ENCODE measurements around the gene TUBB4B. TPM values are rescaled to one million over a fixed set of nuclear protein-coding genes. Genes with fewer than 3 reads are reported as not detected.

Gene TUBB4B
- polyA plus RNA-seq, 1 donor, result 402 TPM

GRCh38 chr9:137245450-137246421 is 4.6 kb downstream of the TUBB4B start:
- no peak overlapping the region for H3K4me3 ChIP-seq (ENCODE audit: low read length)
- no peak overlapping the region for H3K27ac ChIP-seq (ENCODE audit: low read length)
- peaks cover 24% of the 10 kb centered on the region for H3K36me3 ChIP-seq (ENCODE audit: control insufficient read depth, insufficient read depth, low read length)
- no peaks in the 10 kb centered on the region for H3K9me3 ChIP-seq (ENCODE audit: control insufficient read depth, low read depth, low read length)
- DNase-seq, result no peak
- no peaks in the 10 kb centered on the region for H3K27me3 ChIP-seq (ENCODE audit: control insufficient read depth, insufficient read depth, low read length)
- no CpG with 5 or more reads among the region's 25 CpGs for WGBS (ENCODE audit: insufficient coverage, low lambda C conversion rate)
- peaks cover 27% of the 10 kb centered on the region for H3K4me1 ChIP-seq (ENCODE audit: control insufficient read depth, insufficient read depth, low read length)

- Histone ChIP-seq H3K4me1 (ENCODE audit: control insufficient read depth, insufficient read depth, low read length) (peaks cover 32% of the 10 kb centered on the region), H3K27ac (ENCODE audit: low read length) (no peak overlapping the region), H3K27me3 (ENCODE audit: control insufficient read depth, insufficient read depth, low read length) (no peaks in the 10 kb centered on the region), H3K9me3 (ENCODE audit: control insufficient read depth, low read depth, low read length) (no peaks in the 10 kb centered on the region), H3K4me3 (ENCODE audit: low read length) (no peak overlapping the region), H3K36me3 (ENCODE audit: control insufficient read depth, insufficient read depth, low read length) (peaks cover 18% of the 10 kb centered on the region)
- no peak for DNase-seq
- 100% methylated on average over 1 of the region's 20 CpGs for WGBS (ENCODE audit: insufficient coverage, low lambda C conversion rate)
These were observed 6.2 kb downstream of the TUBB4B start for GRCh38 chr9:137247135-137247915.

- Histone ChIP-seq H3K9me3 (ENCODE audit: control insufficient read depth, low read depth, low read length) (no peaks in the 10 kb centered on the region), H3K4me1 (ENCODE audit: control insufficient read depth, insufficient read depth, low read length) (peaks cover 33% of the 10 kb centered on the region), H3K27ac (ENCODE audit: low read length) (no peak overlapping the region), H3K4me3 (ENCODE audit: low read length) (no peak overlapping the region), H3K27me3 (ENCODE audit: control insufficient read depth, insufficient read depth, low read length) (no peaks in the 10 kb centered on the region), H3K36me3 (ENCODE audit: control insufficient read depth, insufficient read depth, low read length) (peaks cover 13% of the 10 kb centered on the region)
- WGBS (ENCODE audit: insufficient coverage, low lambda C conversion rate), result no CpG with 5 or more reads among the region's 6 CpGs
- no peak for DNase-seq
These were observed 6.8 kb downstream of the TUBB4B start for GRCh38 chr9:137247916-137248175.

GRCh38 chr9:137250329-137251193 is 9.5 kb downstream of the TUBB4B start:
- no peaks in the 10 kb centered on the region for H3K27me3 ChIP-seq (ENCODE audit: control insufficient read depth, insufficient read depth, low read length)
- no peaks in the 10 kb centered on the region for H3K36me3 ChIP-seq (ENCODE audit: control insufficient read depth, insufficient read depth, low read length)
- peaks cover 25% of the 10 kb centered on the region for H3K4me1 ChIP-seq (ENCODE audit: control insufficient read depth, insufficient read depth, low read length)
- no CpG with 5 or more reads among the region's 18 CpGs for WGBS (ENCODE audit: insufficient coverage, low lambda C conversion rate)
- H3K9me3 ChIP-seq (ENCODE audit: control insufficient read depth, low read depth, low read length), result no peaks in the 10 kb centered on the region
- H3K27ac ChIP-seq (ENCODE audit: low read length), result no peak overlapping the region
- no peak overlapping the region for H3K4me3 ChIP-seq (ENCODE audit: low read length)
- DNase-seq, result no peak

- no peak for DNase-seq
- no peak within 1 kb of the TSS for H3K4me3 ChIP-seq (ENCODE audit: low read length)
- no CpG with 5 or more reads among the region's 4 CpGs for WGBS (ENCODE audit: insufficient coverage, low lambda C conversion rate)
- H3K9me3 ChIP-seq (ENCODE audit: control insufficient read depth, low read depth, low read length), result no peaks in the 10 kb centered on the region
- H3K4me1 ChIP-seq (ENCODE audit: control insufficient read depth, insufficient read depth, low read length), result peaks cover 27% of the 10 kb centered on the region
- H3K36me3 ChIP-seq (ENCODE audit: control insufficient read depth, insufficient read depth, low read length), result no peaks in the 10 kb centered on the region
- H3K27ac ChIP-seq (ENCODE audit: low read length), result no peak within 1 kb of the TSS
- H3K27me3 ChIP-seq (ENCODE audit: control insufficient read depth, insufficient read depth, low read length), result no peaks in the 10 kb centered on the region
These were observed 10.0 kb downstream of the TUBB4B start, which contains the start of gene STPG3 for GRCh38 chr9:137251194-137251461. Gene STPG3 (plus strand): TSS chr9:137251286. CDS start chr9:137251287, 1 bp downstream.

- peaks cover 3% of the 10 kb centered on the region for H3K36me3 ChIP-seq (ENCODE audit: control insufficient read depth, insufficient read depth, low read length)
- no peaks in the 10 kb centered on the region for H3K27me3 ChIP-seq (ENCODE audit: control insufficient read depth, insufficient read depth, low read length)
- peaks cover 32% of the 10 kb centered on the region for H3K4me1 ChIP-seq (ENCODE audit: control insufficient read depth, insufficient read depth, low read length)
- no peak overlapping the region for H3K4me3 ChIP-seq (ENCODE audit: low read length)
- no peaks in the 10 kb centered on the region for H3K9me3 ChIP-seq (ENCODE audit: control insufficient read depth, low read depth, low read length)
- no CpG with 5 or more reads among the region's 22 CpGs for WGBS (ENCODE audit: insufficient coverage, low lambda C conversion rate)
- no peak for DNase-seq
- H3K27ac ChIP-seq (ENCODE audit: low read length), result no peak overlapping the region
These were observed 10.6 kb downstream of the TUBB4B start for GRCh38 chr9:137251490-137252268.

- DNase-seq, result peak; percentile 67 to 79
- peaks cover 9% of the 10 kb centered on the region for H3K36me3 ChIP-seq (ENCODE audit: control insufficient read depth, insufficient read depth, low read length)
- H3K9me3 ChIP-seq (ENCODE audit: control insufficient read depth, low read depth, low read length), result no peaks in the 10 kb centered on the region
- H3K27me3 ChIP-seq (ENCODE audit: control insufficient read depth, insufficient read depth, low read length), result no peaks in the 10 kb centered on the region
- no CpG with 5 or more reads among the region's 35 CpGs for WGBS (ENCODE audit: insufficient coverage, low lambda C conversion rate)
- no peak overlapping the region for H3K27ac ChIP-seq (ENCODE audit: low read length)
- peak overlapping the region; percentile 9 for H3K4me3 ChIP-seq (ENCODE audit: low read length)
- peaks cover 35% of the 10 kb centered on the region for H3K4me1 ChIP-seq (ENCODE audit: control insufficient read depth, insufficient read depth, low read length)
These were observed 11.7 kb downstream of the TUBB4B start for GRCh38 chr9:137252555-137253506.

DNA sequence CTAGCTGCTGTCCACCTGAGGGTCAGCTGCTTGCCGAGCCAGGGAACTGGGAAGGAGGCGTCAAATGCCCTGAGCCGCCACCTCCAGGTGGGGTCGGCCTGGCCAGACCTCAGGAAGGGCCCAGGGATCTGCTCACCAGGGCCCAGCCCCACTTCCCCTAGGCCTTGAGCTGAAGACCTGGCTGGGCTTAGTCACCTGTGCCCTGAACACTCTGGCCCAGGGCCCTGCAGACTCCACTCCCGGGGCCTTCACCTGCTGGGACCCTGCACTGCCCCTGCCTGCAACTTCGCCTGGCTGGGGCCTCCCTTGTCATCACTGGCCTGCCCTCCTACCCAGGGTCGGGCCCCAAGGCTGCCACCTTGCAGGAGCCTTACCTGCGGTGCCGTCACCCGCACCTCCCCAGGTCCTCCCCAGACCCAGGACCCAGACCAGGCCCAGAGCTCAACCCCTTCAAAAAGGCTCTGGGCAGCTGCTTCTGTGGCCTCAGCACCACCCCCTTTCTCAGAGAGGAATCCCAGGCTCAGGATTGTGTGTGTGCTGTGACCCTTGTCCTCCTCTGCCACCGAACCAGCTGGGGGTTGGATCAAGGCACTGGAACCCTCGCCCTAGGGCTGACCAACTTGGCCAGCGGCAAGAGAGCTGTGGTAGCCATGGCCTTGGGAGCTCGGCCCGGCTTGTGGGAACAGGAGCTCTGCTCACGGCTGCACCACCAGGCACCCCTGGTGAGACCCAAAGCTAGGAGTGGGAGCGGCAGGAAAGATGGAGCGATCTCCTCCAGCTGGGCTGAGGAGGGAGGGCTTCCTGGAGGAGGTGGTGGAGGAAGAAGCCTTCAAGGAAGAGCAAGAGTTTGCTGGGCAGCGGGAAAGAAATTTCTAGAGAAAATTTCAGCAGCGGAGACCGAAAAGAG is 12.9 kb downstream of the TUBB4B start:
- Histone ChIP-seq H3K4me3 (ENCODE audit: low read length) (peak overlapping the region; percentile 95), H3K27ac (ENCODE audit: low read length) (peak overlapping the region; percentile 85), H3K36me3 (ENCODE audit: control insufficient read depth, insufficient read depth, low read length) (peaks cover 15% of the 10 kb centered on the region), H3K27me3 (ENCODE audit: control insufficient read depth, insufficient read depth, low read length) (no peaks in the 10 kb centered on the region), H3K9me3 (ENCODE audit: control insufficient read depth, low read depth, low read length) (no peaks in the 10 kb centered on the region), H3K4me1 (ENCODE audit: control insufficient read depth, insufficient read depth, low read length) (peaks cover 35% of the 10 kb centered on the region)
- 30% methylated on average over 2 of the region's 21 CpGs for WGBS (ENCODE audit: insufficient coverage, low lambda C conversion rate)
- DNase-seq, result peak in 1 of 2 donors; percentile 65
